Measurements from ENCODE around the gene PRKRIP1.
A peak's percentile ranks its signal among the peaks of the same experiment; 100 is the strongest.

Gene PRKRIP1

GRCh38 chr7:102418592-102418991 is 22.4 kb downstream of the PRKRIP1 start:
- H3K27ac ChIP-seq (ENCODE audit: low read depth, low read length): no peak overlapping the region
- no peaks in the 10 kb centered on the region for H3K9me3 ChIP-seq (ENCODE audit: control insufficient read depth, insufficient read depth, low read length)
- peaks cover 34% of the 10 kb centered on the region for H3F3A ChIP-seq (ENCODE audit: control insufficient read depth, insufficient read depth)
- H3K36me3 ChIP-seq (ENCODE audit: control insufficient read depth, low read length): peaks cover 84% of the 10 kb centered on the region
- no peaks in the 10 kb centered on the region for H3K9me2 ChIP-seq (replicated peaks; ENCODE audit: control insufficient read depth, low read length)
- TF ChIP-seq CTCF (IDR thresholded peaks at IDR 0.05; ENCODE audit: low read depth, low read length, poor library complexity, severe bottlenecking): no peak
- no peak for TF ChIP-seq EZH2phosphoT487 (IDR thresholded peaks at IDR 0.05; ENCODE audit: borderline replicate concordance, low read length)
- peaks cover 48% of the 10 kb centered on the region for H3K79me2 ChIP-seq (ENCODE audit: control insufficient read depth, low read length)
- H3K4me2 ChIP-seq (ENCODE audit: low read length): no peak overlapping the region
- no peak overlapping the region for H3K4me3 ChIP-seq (ENCODE audit: low read length)
- no peaks in the 10 kb centered on the region for H3K27me3 ChIP-seq (ENCODE audit: control insufficient read depth, low read length)
- H3K4me1 ChIP-seq (ENCODE audit: control insufficient read depth, low read length): peaks cover 87% of the 10 kb centered on the region
- H4K20me1 ChIP-seq (ENCODE audit: control insufficient read depth, insufficient read depth, low read depth, low read length): no peaks in the 10 kb centered on the region

GRCh38 chr7:102421706-102422240 is 25.6 kb downstream of the PRKRIP1 start:
- Histone ChIP-seq H3K9me3 (ENCODE audit: control insufficient read depth, insufficient read depth, low read length) (no peaks in the 10 kb centered on the region), H3K4me2 (ENCODE audit: low read length) (no peak overlapping the region), H3K36me3 (ENCODE audit: control insufficient read depth, low read length) (peaks cover 82% of the 10 kb centered on the region), H3K79me2 (ENCODE audit: control insufficient read depth, low read length) (peaks cover 41% of the 10 kb centered on the region), H4K20me1 (ENCODE audit: control insufficient read depth, insufficient read depth, low read depth, low read length) (no peaks in the 10 kb centered on the region), H3K27ac (ENCODE audit: low read depth, low read length) (peak overlapping the region; percentile 73), H3K4me3 (ENCODE audit: low read length) (no peak overlapping the region), H3K9me2 (replicated peaks; ENCODE audit: control insufficient read depth, low read length) (no peaks in the 10 kb centered on the region), H3F3A (ENCODE audit: control insufficient read depth, insufficient read depth) (peaks cover 56% of the 10 kb centered on the region), H3K4me1 (ENCODE audit: control insufficient read depth, low read length) (peaks cover 90% of the 10 kb centered on the region), H3K27me3 (ENCODE audit: control insufficient read depth, low read length) (no peaks in the 10 kb centered on the region)
- TF ChIP-seq EZH2phosphoT487 (IDR thresholded peaks at IDR 0.05; ENCODE audit: borderline replicate concordance, low read length) (no peak), CTCF (IDR thresholded peaks at IDR 0.05; ENCODE audit: low read depth, low read length, poor library complexity, severe bottlenecking) (no peak)

- no peaks in the 10 kb centered on the region for H3K9me2 ChIP-seq (replicated peaks; ENCODE audit: control insufficient read depth, low read length)
- H4K20me1 ChIP-seq (ENCODE audit: control insufficient read depth, insufficient read depth, low read depth, low read length): no peaks in the 10 kb centered on the region
- peaks cover 38% of the 10 kb centered on the region for H3K79me2 ChIP-seq (ENCODE audit: control insufficient read depth, low read length)
- peak overlapping the region; percentile 97 for H3K27ac ChIP-seq (ENCODE audit: low read depth, low read length)
- H3F3A ChIP-seq (ENCODE audit: control insufficient read depth, insufficient read depth): peaks cover 61% of the 10 kb centered on the region
- TF ChIP-seq CTCF (IDR thresholded peaks at IDR 0.05; ENCODE audit: low read depth, low read length, poor library complexity, severe bottlenecking) (no peak), EZH2phosphoT487 (IDR thresholded peaks at IDR 0.05; ENCODE audit: borderline replicate concordance, low read length) (no peak)
- H3K4me1 ChIP-seq (ENCODE audit: control insufficient read depth, low read length): peaks cover 91% of the 10 kb centered on the region
- peak overlapping the region; percentile 75 for H3K4me2 ChIP-seq (ENCODE audit: low read length)
- peaks cover 78% of the 10 kb centered on the region for H3K36me3 ChIP-seq (ENCODE audit: control insufficient read depth, low read length)
- H3K9me3 ChIP-seq (ENCODE audit: control insufficient read depth, insufficient read depth, low read length): no peaks in the 10 kb centered on the region
- no peaks in the 10 kb centered on the region for H3K27me3 ChIP-seq (ENCODE audit: control insufficient read depth, low read length)
- peak overlapping the region; percentile 73 for H3K4me3 ChIP-seq (ENCODE audit: low read length)
These were observed 28.0 kb downstream of the PRKRIP1 start for GRCh38 chr7:102424129-102424551.
